Large intestine (tissue), 1 donor: ENCODE data around the gene FRS3. TPM values are rescaled to one million over a fixed set of nuclear protein-coding genes. Genes with fewer than 3 reads are reported as not detected.

ENCODE experiments used
- polyA plus RNA-seq: library from polyadenylated mRNA; unstranded; fragments of 120-200 nt; gene quantifications from one replicate; pipeline ENCODE4 v1.2.1, GENCODE V29; 2013

FRS3 gene
- polyA plus RNA-seq, 1 donor, result 5.9 TPM

Other genes with a start within 250 kb of the FRS3 start
- 129 TPM for gene FOXP4, start 233.5 kb downstream of the FRS3 start, polyA plus RNA-seq
- gene MDFI, start 141.4 kb downstream of the FRS3 start, polyA plus RNA-seq, result 22.1 TPM
- gene TFEB, start 44.3 kb downstream of the FRS3 start, polyA plus RNA-seq, result 86.0 TPM
- gene PGC, start 32.5 kb downstream of the FRS3 start, polyA plus RNA-seq, result 0.16 TPM
- gene PRICKLE4, start 882 bp upstream of the FRS3 start, polyA plus RNA-seq, result 3.7 TPM
- gene TOMM6, start 7.8 kb upstream of the FRS3 start, polyA plus RNA-seq, result 195 TPM
- 5.3 TPM for gene USP49, start 115.5 kb upstream of the FRS3 start, polyA plus RNA-seq
- 26.0 TPM for gene MED20, start 141.2 kb upstream of the FRS3 start, polyA plus RNA-seq
- 18.5 TPM for gene BYSL, start 141.6 kb upstream of the FRS3 start, polyA plus RNA-seq
- gene CCND3, start 161.9 kb upstream of the FRS3 start, polyA plus RNA-seq, result 53.6 TPM